Neural crest cell (in vitro differentiated cells): ENCODE measurements around the gene CADM1. TPM values are rescaled to one million over a fixed set of nuclear protein-coding genes. Genes with fewer than 3 reads are reported as not detected.

ENCODE experiments used
- DNase-seq: peaks from one replicate; pipeline ENCODE4 v3.0.0; 2021; ENCODE audit warnings: low read depth, mixed read lengths, low spot score
- H3K27ac Mint-ChIP-seq: one replicate; pipeline ENCODE4 v1.8.0; 2021; ENCODE audit warnings: mild to moderate bottlenecking, mixed read lengths; ENCODE audit not compliant: unreplicated experiment
- H3K27me3 Mint-ChIP-seq: 2 replicates; pipeline ENCODE4 v1.8.0; 2021; ENCODE audit warnings: low read depth, mild to moderate bottlenecking, mixed read lengths
- H3K36me3 Mint-ChIP-seq: 2 replicates; pipeline ENCODE4 v1.8.0; 2021; ENCODE audit warnings: low read depth, mild to moderate bottlenecking, mixed read lengths
- H3K4me1 Mint-ChIP-seq: 2 replicates; pipeline ENCODE4 v1.8.0; 2021; ENCODE audit warnings: mixed read lengths
- H3K4me3 Mint-ChIP-seq: one replicate; pipeline ENCODE4 v1.8.0; 2021; ENCODE audit warnings: mild to moderate bottlenecking, mixed read lengths
- H3K9me3 Mint-ChIP-seq: 2 replicates; pipeline ENCODE4 v1.8.0; 2021; ENCODE audit warnings: mixed read lengths
- CTCF ChIP-seq: fragments of 200-600 bp; sonication (generic); conservative IDR thresholded peaks from 2 replicates; pipeline ENCODE4 v1.5.0; 2021; ENCODE audit warnings: antibody characterized with exemption, mild to moderate bottlenecking
- total RNA-seq: library from RNA; stranded (reverse); gene quantifications from 2 replicates; pipeline ENCODE4 v1.2.1, GENCODE V29; 2021

CADM1 gene
- total RNA-seq, 1 donor from 2014 or later: 112 TPM

- H3K27ac Mint-ChIP-seq: no peak overlapping the region
- no peaks in the 10 kb centered on the region for H3K27me3 Mint-ChIP-seq
- no peaks in the 10 kb centered on the region for H3K9me3 Mint-ChIP-seq
- DNase-seq: no peak
- TF ChIP-seq CTCF: no peak
- H3K4me3 Mint-ChIP-seq: no peak overlapping the region
- no peaks in the 10 kb centered on the region for H3K36me3 Mint-ChIP-seq
- H3K4me1 Mint-ChIP-seq: peaks cover 80% of the 10 kb centered on the region
Measured at GRCh38 chr11:115287266-115287665, 216.9 kb downstream of the CADM1 start.

- Mint-ChIP-seq H3K27ac (no peak overlapping the region), H3K36me3 (no peaks in the 10 kb centered on the region), H3K4me3 (no peak overlapping the region), H3K27me3 (no peaks in the 10 kb centered on the region), H3K4me1 (peaks cover 77% of the 10 kb centered on the region), H3K9me3 (no peaks in the 10 kb centered on the region)
- DNase-seq: no peak
- no peak for TF ChIP-seq CTCF
Measured at GRCh38 chr11:115286614-115287013, 217.6 kb downstream of the CADM1 start.

GRCh38 chr11:115284773-115285172, 219.4 kb downstream of the CADM1 start:
- DNase-seq: no peak
- H3K4me1 Mint-ChIP-seq: peaks cover 73% of the 10 kb centered on the region
- no peak for TF ChIP-seq CTCF
- no peaks in the 10 kb centered on the region for H3K36me3 Mint-ChIP-seq
- H3K27me3 Mint-ChIP-seq: no peaks in the 10 kb centered on the region
- H3K4me3 Mint-ChIP-seq: peak overlapping the region; percentile 11
- H3K27ac Mint-ChIP-seq: no peak overlapping the region
- H3K9me3 Mint-ChIP-seq: no peaks in the 10 kb centered on the region

GRCh38 chr11:115282923-115283322, 221.3 kb downstream of the CADM1 start:
- peaks cover 81% of the 10 kb centered on the region for H3K4me1 Mint-ChIP-seq
- no peak for DNase-seq
- no peak overlapping the region for H3K4me3 Mint-ChIP-seq
- H3K9me3 Mint-ChIP-seq: no peaks in the 10 kb centered on the region
- no peaks in the 10 kb centered on the region for H3K27me3 Mint-ChIP-seq
- no peak overlapping the region for H3K27ac Mint-ChIP-seq
- no peak for TF ChIP-seq CTCF
- peaks cover 3% of the 10 kb centered on the region for H3K36me3 Mint-ChIP-seq

- no peak for DNase-seq
- peaks cover 3% of the 10 kb centered on the region for H3K36me3 Mint-ChIP-seq
- TF ChIP-seq CTCF: no peak
- no peaks in the 10 kb centered on the region for H3K9me3 Mint-ChIP-seq
- H3K27me3 Mint-ChIP-seq: no peaks in the 10 kb centered on the region
- peaks cover 76% of the 10 kb centered on the region for H3K4me1 Mint-ChIP-seq
- peak overlapping the region; percentile 50 for H3K4me3 Mint-ChIP-seq
- H3K27ac Mint-ChIP-seq: peak overlapping the region; percentile 31
Measured at GRCh38 chr11:115280775-115281174, 223.4 kb downstream of the CADM1 start.
